T-helper 17 cell (primary cell): ENCODE results near the gene BAIAP3. TPM values are rescaled to one million over a fixed set of nuclear protein-coding genes. Genes with fewer than 3 reads are reported as not detected.
A peak's percentile ranks its signal among the peaks of the same experiment; 100 is the strongest.

ENCODE experiments used
- ATAC-seq: fragments of 150-1000 bp; cut with Tn5 transposase; 2 replicates; pipeline ENCODE4 v1.10.0; 2021; ENCODE audit warnings: mild to moderate bottlenecking, moderate library complexity
- DNase-seq, 3 donors: peaks; one replicate each; pipeline versions ENCODE4 v3.0.0 to v3.0.0-alpha.2; 2020 to 2021
- H3K9me3 ChIP-seq: one replicate; pipeline ENCODE4 v1.7.0; 2013; ENCODE audit warnings: low read length, mild to moderate bottlenecking; ENCODE audit not compliant: control insufficient read depth, poor library complexity, severe bottlenecking
- H3K27ac Mint-ChIP-seq: one replicate; pipeline ENCODE4 v1.8.0; 2022; ENCODE audit warnings: mild to moderate bottlenecking, moderate library complexity, mixed read lengths
- H3K27me3 Mint-ChIP-seq: one replicate; pipeline ENCODE4 v1.8.0; 2022; ENCODE audit warnings: mixed read lengths
- H3K36me3 Mint-ChIP-seq: one replicate; pipeline ENCODE4 v1.8.0; 2022; ENCODE audit warnings: low read depth, mixed read lengths
- H3K4me1 Mint-ChIP-seq: one replicate; pipeline ENCODE4 v1.8.0; 2022; ENCODE audit warnings: mild to moderate bottlenecking, mixed read lengths
- H3K4me3 Mint-ChIP-seq: one replicate; pipeline ENCODE4 v1.8.0; 2022; ENCODE audit warnings: mild to moderate bottlenecking, moderate library complexity, mixed read lengths
- total RNA-seq, 4 donors: library from RNA in 2 of 4; stranded (reverse) in 2 of 4; gene quantifications; one replicate each; pipeline ENCODE4 v1.2.3 and lab custom pipeline; 2022 to 2026

Gene BAIAP3, protein sequence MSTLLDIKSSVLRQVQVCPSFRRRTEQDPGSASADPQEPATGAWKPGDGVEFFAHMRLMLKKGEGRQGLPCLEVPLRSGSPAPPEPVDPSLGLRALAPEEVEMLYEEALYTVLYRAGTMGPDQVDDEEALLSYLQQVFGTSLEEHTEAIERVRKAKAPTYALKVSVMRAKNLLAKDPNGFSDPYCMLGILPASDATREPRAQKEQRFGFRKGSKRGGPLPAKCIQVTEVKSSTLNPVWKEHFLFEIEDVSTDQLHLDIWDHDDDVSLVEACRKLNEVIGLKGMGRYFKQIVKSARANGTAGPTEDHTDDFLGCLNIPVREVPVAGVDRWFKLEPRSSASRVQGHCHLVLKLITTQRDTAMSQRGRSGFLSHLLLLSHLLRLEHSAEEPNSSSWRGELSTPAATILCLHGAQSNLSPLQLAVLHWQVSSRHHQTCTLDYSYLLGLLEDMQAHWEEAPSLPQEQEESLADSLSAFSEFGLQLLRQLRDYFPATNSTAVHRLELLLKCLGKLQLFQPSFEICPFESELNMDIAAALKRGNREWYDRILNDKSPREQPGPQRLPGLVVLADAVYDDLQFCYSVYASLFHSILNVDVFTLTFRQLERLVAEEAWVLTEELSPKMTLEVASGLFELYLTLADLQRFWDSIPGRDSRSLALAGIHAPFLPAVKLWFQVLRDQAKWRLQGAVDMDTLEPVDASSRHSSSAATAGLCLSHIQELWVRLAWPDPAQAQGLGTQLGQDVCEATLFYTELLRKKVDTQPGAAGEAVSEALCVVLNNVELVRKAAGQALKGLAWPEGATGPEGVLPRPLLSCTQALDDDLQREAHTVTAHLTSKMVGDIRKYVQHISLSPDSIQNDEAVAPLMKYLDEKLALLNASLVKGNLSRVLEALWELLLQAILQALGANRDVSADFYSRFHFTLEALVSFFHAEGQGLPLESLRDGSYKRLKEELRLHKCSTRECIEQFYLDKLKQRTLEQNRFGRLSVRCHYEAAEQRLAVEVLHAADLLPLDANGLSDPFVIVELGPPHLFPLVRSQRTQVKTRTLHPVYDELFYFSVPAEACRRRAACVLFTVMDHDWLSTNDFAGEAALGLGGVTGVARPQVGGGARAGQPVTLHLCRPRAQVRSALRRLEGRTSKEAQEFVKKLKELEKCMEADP
- total RNA-seq (10 to 100 TPM; 11.8 to 20.0 TPM), total RNA-seq (lab: John Stamatoyannopoulos, UW) (5.2 to 48.2 reads per million in 2 donors)

DNA sequence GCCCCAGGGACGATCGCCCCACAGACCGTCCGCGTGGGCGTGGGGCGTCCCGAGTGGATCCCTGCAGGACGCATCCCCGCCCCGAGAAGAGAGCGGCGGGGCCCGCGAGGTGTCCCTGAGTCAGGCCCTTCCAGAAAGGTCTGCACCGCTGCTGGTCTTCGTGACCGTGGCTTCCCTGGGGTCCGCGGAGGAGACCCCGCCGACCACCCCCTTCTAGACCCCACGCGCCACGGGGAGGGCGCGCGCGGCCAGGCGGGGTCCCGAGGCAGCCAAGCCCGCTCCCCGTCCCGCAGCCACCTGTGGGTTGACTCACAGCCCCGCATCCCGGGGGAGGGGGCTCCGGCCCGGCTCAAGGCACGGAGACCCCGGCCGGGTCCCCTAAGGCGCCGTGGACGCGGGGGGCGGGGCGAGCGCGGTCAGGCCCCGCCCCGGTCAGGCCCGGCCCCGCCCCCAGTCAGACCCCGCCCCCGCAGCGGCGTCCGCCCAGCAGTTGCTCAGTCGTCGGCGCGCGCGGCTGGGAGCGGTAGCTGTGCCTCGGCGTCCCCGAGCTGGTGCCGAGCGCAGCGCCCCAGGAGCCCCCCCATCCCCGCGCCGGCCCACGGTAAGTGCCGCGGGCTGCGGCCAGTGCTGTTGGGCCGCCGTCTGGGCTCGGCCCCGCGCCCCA lies at the start of gene BAIAP3:
Gene BAIAP3, plus strand, starts transcription at position 497 of the 664 bp plus-strand sequence. CDS start 4,905 bp downstream, outside the sequence.
- Mint-ChIP-seq H3K27ac (peak within 1 kb of the TSS; percentile 76), H3K36me3 (no peaks in the 10 kb centered on the region), H3K4me1 (peaks cover 13% of the 10 kb centered on the region), H3K4me3 (peak within 1 kb of the TSS; percentile 88), H3K27me3 (peaks cover 6% of the 10 kb centered on the region)
- peak; percentile 46 to 57 (median 47) for DNase-seq
- peak; percentile 72 for ATAC-seq
- H3K9me3 ChIP-seq: no peaks in the 10 kb centered on the region

DNA sequence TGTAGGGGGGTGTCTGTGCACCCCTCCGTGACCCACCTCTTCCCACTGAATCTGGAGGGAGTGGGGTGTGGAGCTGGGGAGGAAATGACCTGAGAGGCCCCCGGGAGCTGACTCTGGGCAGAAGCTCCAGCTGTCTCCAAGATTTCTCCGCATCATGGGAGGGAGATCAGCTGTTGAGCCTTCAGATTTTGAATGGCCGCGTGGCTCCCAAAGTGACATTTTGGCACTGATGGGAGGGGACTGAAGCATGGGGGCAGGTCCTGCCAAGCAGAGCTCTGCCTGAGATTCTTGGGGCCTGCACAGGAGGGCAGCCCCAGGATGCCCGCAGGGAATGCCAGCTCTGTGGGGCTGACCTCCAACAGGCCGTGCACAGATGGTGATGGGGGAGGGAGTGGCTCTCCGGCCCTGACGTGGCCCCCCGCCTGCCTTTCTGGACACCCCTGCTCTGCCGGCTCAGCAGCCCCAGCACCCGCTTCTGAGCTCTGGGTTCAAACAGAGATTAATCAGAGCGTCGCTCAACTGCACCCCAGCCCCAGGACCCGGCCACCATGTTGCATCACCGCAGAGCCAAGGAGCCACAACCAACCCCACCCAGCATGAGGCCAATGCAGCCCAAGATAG lies 49.3 kb upstream of the BAIAP3 start:
- Mint-ChIP-seq H3K27ac (no peak overlapping the region), H3K27me3 (peaks cover 23% of the 10 kb centered on the region)

DNA sequence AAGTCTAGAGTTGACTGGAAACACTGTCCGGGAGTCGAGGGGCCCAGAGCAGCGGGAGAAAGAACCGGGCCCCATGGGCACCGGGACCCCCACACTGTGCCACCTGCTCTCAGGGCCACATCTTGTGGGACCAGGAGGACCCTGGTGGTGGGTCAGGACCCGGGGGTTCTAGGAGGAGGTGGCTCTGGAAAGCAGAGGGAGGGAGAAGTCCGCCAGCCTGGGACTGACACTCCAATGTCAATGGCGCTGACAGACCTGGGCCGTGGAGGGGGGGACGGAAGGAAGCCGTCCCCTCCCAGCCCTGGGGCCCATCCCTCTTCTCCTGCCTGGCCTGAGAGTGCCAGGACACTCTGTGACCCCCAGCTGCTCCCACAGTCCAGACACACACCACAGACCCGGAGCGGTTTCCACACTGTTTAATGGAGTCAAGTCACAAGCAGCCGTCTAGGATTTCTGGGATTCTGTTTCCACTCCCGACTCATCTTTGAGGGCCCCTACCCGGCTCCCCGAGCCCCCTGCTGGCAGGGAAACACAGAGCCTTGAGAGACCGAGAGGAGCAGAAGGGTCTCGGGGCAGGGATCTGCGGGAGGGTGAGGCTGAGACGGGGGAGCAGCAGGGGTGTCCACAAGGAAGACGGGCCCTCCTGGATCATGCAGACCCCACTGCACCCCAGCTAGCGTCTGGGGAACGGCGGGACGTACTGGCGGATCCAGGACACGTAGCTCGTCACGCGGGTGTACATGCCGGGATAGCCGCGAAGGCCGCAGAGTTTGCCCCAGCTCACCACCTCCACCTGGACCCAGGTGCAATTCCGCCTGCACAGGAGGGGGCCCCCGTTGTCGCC lies 47.6 kb upstream of the BAIAP3 start:
- H3K9me3 ChIP-seq: no peaks in the 10 kb centered on the region
- Mint-ChIP-seq H3K27me3 (peaks cover 33% of the 10 kb centered on the region), H3K27ac (no peak overlapping the region), H3K4me3 (no peak overlapping the region), H3K4me1 (no peaks in the 10 kb centered on the region), H3K36me3 (no peaks in the 10 kb centered on the region)
- DNase-seq: no peak
- ATAC-seq: no peak

More for the DNA sequence above, 49.3 kb upstream of the BAIAP3 start:
- ATAC-seq: no peak
- no peaks in the 10 kb centered on the region for H3K9me3 ChIP-seq
- Mint-ChIP-seq H3K4me1 (no peaks in the 10 kb centered on the region), H3K36me3 (no peaks in the 10 kb centered on the region), H3K4me3 (no peak overlapping the region)
- no peak for DNase-seq

DNA sequence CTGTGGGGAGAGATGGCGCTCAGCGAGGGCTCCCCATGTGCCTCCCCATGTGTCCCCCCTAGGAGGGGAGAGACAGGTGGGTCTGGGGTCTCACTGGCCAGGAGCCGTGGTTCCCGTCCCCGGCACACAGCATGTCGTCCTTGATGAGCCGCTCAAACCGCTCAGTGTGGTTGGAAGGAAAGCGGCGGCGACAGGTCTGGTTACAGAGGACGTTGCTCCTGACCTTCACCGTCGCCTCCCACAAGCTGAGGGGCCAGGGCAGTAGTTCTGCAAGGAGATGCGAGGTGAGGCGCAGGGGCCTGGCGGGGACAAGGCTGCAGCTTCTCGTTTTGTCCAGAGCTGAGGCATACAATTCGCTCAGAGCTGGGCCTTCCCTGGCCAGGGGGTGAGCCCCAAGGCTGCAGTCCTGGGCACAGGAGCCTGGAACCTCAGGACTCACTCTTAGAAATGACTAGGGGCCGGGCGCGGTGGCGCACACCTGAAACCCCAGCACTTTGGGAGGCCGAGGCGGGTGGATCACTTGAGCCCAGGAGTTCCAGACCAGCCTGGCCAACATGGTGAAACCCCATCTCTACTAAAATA lies 46.8 kb upstream of the BAIAP3 start:
- H3K9me3 ChIP-seq: no peaks in the 10 kb centered on the region
- ATAC-seq (no peak), DNase-seq (no peak)
- Mint-ChIP-seq H3K27ac (no peak overlapping the region), H3K27me3 (peaks cover 39% of the 10 kb centered on the region), H3K36me3 (no peaks in the 10 kb centered on the region), H3K4me3 (no peak overlapping the region), H3K4me1 (no peaks in the 10 kb centered on the region)

DNA sequence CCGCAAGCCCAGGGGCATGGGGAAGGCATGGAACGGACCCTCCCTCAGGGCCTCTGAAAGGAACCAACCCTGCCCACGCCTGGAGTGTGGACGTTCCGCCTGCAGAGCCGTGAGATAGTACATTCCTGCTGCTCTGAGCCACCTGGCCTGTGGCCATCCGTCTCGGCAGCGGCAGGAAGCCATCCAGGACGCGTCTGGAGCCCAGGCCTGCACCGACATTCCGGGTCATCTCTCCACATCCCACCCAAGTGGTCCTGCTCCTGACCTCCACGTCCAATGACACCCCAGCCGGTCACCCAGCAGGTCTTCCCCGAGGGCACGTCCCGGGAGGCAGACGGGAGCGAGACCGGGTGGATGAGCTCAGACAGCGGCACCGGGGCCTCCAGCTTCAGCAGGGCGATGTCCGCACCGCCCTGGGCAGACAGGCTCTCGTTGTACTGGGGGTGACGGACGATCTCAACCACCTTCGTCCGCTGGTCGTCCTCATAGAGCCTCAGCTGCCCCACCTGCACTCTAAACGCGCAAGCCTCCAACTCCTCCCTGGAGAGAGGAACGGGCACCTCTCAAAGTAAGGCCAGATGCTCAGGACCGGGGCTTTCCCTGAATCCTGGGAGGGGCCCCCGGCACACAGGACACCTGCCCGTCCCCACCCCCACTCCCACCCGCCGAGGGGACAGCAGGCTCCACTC lies 45.3 kb upstream of the BAIAP3 start:
- Mint-ChIP-seq H3K4me1 (no peaks in the 10 kb centered on the region), H3K36me3 (no peaks in the 10 kb centered on the region), H3K27ac (no peak overlapping the region), H3K27me3 (peaks cover 44% of the 10 kb centered on the region), H3K4me3 (no peak overlapping the region)
- ATAC-seq (no peak), DNase-seq (no peak)
- H3K9me3 ChIP-seq: no peaks in the 10 kb centered on the region

DNA sequence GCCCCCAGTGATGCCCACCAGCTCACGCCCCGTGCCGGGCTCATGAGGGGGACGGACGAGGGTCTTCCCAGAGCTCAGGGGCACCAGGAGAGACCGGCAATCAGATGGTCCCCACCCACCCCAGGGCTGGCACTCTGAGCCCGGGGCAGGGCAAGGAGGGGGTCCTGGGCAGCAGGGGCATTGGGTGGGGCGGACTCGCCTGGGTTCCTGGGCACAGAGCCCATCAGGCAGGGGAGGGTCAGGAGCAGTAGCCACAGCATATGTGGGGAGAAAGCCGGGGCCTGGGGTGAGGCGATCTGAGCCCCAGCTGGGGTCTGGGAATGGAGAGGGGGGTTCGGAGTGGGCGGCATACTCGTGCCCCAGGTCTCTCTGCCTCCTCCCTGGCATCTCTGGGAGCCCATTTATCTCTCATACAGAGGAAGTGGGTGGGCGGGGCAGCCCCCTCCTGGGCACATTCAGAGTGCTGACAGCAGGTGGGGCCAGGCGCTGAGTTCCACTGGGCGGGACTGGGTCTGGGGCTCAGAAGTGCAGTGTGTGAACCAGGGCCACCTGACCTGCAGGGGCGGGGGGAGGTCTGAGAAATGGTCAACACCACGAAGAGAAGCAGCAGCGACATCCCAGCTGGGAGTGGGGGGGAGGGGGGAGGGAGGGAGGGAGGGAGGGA lies 44.5 kb upstream of the BAIAP3 start:
- no peak overlapping the region for H3K27ac Mint-ChIP-seq
- peaks cover 39% of the 10 kb centered on the region for H3K27me3 Mint-ChIP-seq
- DNase-seq (no peak), ATAC-seq (peak; percentile 45)
- no peaks in the 10 kb centered on the region for H3K36me3 Mint-ChIP-seq
- H3K4me1 Mint-ChIP-seq: no peaks in the 10 kb centered on the region
- H3K4me3 Mint-ChIP-seq: no peak overlapping the region
- H3K9me3 ChIP-seq: no peaks in the 10 kb centered on the region

DNA sequence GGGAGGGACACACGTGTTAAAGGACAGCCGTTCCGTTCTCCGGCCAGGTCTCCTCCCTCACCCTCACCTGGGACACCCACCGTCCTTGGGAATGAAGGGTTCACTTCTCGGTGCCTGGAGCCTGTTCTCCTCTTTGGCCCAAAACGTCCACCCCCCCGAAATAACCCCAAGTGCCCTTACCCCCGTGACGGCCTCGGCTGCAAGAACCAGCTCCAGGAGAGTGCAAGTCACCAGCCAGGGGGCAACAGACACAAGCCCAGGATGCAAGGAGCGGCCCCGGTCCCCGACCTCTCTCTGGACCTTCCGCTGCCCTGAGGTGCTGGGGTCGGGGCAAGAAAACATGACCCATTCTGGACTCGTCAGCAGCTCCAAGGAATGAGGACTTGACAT lies 44.0 kb upstream of the BAIAP3 start:
- Mint-ChIP-seq H3K36me3 (no peaks in the 10 kb centered on the region), H3K27ac (no peak overlapping the region), H3K4me3 (no peak overlapping the region), H3K27me3 (peaks cover 44% of the 10 kb centered on the region), H3K4me1 (no peaks in the 10 kb centered on the region)
- no peaks in the 10 kb centered on the region for H3K9me3 ChIP-seq
- ATAC-seq (no peak), DNase-seq (no peak)

DNA sequence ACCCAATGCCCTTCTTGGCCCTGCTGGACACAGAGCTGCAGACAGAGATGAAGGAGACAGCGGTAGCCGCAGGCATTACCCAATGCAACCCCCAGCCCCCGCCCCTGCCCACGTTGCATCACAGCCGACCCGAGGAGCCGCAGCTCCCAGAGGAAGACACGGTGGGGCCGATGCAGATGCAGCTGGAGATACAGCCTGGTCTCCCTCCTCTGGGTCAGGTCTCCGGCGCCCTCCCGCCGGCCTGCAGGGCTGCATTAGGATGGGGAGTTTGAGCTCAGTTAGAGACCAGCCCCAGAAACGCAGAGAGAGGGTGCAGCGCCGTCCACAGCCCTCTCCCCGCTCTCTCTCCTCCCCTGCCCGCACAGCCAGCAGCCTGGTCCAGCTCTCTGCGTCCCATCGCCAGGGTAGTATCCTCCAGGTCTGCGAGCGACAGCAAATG lies 43.4 kb upstream of the BAIAP3 start:
- Mint-ChIP-seq H3K36me3 (no peaks in the 10 kb centered on the region), H3K4me1 (no peaks in the 10 kb centered on the region), H3K27me3 (peaks cover 46% of the 10 kb centered on the region), H3K27ac (no peak overlapping the region), H3K4me3 (no peak overlapping the region)
- H3K9me3 ChIP-seq: no peaks in the 10 kb centered on the region
- ATAC-seq: no peak
- DNase-seq: no peak

DNA sequence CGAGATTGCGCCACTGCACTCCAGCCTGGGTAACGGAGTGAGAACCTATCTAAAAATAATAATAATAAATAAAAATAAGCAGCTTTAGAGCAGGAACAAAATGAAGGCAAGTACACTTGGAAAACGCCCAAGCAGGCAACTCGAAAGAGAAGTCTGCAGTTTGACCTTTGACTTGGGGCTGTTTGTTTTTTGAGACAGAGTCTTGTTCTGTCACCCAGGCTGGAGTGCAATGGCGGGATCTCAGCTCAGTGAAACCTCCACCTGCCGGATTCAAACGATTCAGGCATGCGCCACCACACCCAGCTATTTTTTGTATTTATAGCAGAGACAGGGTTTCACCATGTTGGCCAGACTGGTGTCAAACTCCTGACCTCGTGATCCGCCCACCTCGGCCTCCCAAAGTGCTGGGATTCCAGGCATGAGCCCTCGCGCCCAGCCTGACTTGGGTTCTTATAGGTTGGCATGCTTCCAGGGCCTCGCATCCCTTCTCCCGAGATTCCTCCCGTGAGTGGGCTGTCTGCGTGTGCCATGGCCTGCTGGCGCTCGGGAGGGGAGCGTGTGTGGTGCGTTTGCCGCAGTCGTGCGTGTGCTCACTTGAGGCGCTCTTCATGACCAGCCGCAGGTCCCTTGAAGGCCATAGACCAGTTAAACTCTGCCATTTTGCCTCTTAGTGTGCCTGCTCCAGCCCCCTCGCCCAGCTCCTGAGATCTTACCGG lies 42.4 kb upstream of the BAIAP3 start:
- ATAC-seq (no peak), DNase-seq (no peak)
- Mint-ChIP-seq H3K36me3 (no peaks in the 10 kb centered on the region), H3K27ac (no peak overlapping the region), H3K27me3 (peaks cover 45% of the 10 kb centered on the region), H3K4me3 (no peak overlapping the region), H3K4me1 (no peaks in the 10 kb centered on the region)
- H3K9me3 ChIP-seq: no peaks in the 10 kb centered on the region

DNA sequence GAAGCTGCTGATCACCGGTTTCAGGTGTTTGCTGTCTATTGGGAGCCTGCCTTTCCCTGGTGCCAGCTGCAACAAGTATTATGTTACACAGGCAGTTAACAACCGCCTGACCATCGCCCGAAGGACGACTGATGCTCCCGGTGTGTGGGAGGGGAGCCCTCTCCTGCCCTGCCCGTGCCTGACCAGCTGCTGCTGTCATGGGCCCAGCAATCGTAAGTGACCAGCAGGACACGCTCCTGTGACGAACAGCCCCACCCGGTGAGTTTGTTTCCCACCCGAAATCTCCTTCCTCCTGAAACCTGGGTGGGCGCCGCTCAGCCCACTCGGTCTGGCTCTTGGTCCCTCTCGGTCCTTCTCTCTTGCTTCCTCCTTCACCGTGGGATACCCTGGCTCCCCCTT lies 41.9 kb upstream of the BAIAP3 start:
- H3K4me1 Mint-ChIP-seq: no peaks in the 10 kb centered on the region

More for the DNA sequence above, 41.9 kb upstream of the BAIAP3 start:
- DNase-seq (no peak), ATAC-seq (no peak)
- no peak overlapping the region for H3K4me3 Mint-ChIP-seq
- H3K36me3 Mint-ChIP-seq: no peaks in the 10 kb centered on the region
- no peaks in the 10 kb centered on the region for H3K9me3 ChIP-seq
- peaks cover 41% of the 10 kb centered on the region for H3K27me3 Mint-ChIP-seq
- no peak overlapping the region for H3K27ac Mint-ChIP-seq
